HCT116 (cell line): Measurements from ENCODE around the gene ZFHX3. TPM values are rescaled to one million over a fixed set of nuclear protein-coding genes. Genes with fewer than 3 reads are reported as not detected.

Experiments used
- ATAC-seq: fragments of 200-7000 bp; cut with Tn5 transposase; 2 replicates; pipeline ENCODE4 v1.9.1; 2020; ENCODE audit warnings: mild to moderate bottlenecking, moderate library complexity
- BruUV-seq: library from RNA; stranded (reverse); fragments of 400-500 nt; replicated peaks from 2 replicates; lab custom pipeline; 2021; lab: Mats Ljungman, UMichigan
- CTCF ChIA-PET: fragments of 300-600 bp; sonication (Branson Sonifier 250); formaldehyde crosslinking; loops from one replicate; lab custom pipeline; 2021; ENCODE audit warnings: antibody characterized with exemption; lab: Charles Lee
- POLR2A ChIA-PET: fragments of 300-600, 350-600 bp; sonication (Branson Sonifier 250); formaldehyde crosslinking; loops from one replicate; lab custom pipeline; 2021; ENCODE audit warnings: antibody characterized with exemption; lab: Charles Lee
- RAD21 ChIA-PET, 2 experiments: fragments of 300-600 bp; sonication (Branson Sonifier 250); formaldehyde crosslinking; loops; one replicate each; lab custom pipeline; 2023; ENCODE audit warnings: low total read pairs in 2 of 2; ENCODE audit not compliant: uncharacterized antibody in 2 of 2, unreplicated experiment in 2 of 2, low non-redundant PET in 1 of 2; lab: Charles Lee
- DNase-seq: peaks from one replicate; pipeline ENCODE4 v3.0.0-alpha.2; 2010; ENCODE audit warnings: low read depth, low spot score
- H2AFZ ChIP-seq: fragments of 200-600 bp; shearing (Covaris generic), sonication (generic); 2 replicates; pipeline ENCODE4 v1.6.1; 2017; ENCODE audit warnings: low read depth, mixed run types, mixed read lengths, antibody characterized with exemption, low read length; ENCODE audit not compliant: poor library complexity, severe bottlenecking
- H3K27ac ChIP-seq: 2 replicates; pipeline ENCODE4 v1.5.1; 2012; ENCODE audit warnings: low read depth, low read length
- H3K27me3 ChIP-seq: fragments of 200-600 bp; sonication (generic); 2 replicates; pipeline ENCODE4 v1.6.1; 2016; ENCODE audit warnings: mixed run types, low read length, mixed read lengths; ENCODE audit not compliant: insufficient read depth
- H3K36me3 ChIP-seq, 2 experiments: fragments of 200-500 bp in 1 of 2; fragments of 200-600 bp in 1 of 2; sonication (Bioruptor generic) in 1 of 2; sonication (generic) in 1 of 2; 2 replicates each; pipeline versions ENCODE4 v1.5.1 to v1.6.1; 2014 to 2016; ENCODE audit warnings: low read length in 2 of 2, inconsistent platforms in 1 of 2, mixed read lengths in 1 of 2, mixed run types in 1 of 2; ENCODE audit not compliant: insufficient read depth in 2 of 2, control insufficient read depth in 1 of 2
- H3K4me1 ChIP-seq, 2 experiments: fragments of 200-600 bp in 1 of 2; sonication (generic) in 1 of 2; 2 replicates each; pipeline versions ENCODE4 v1.5.1 to v1.6.1; 2012 to 2017; ENCODE audit warnings: low read length in 2 of 2, inconsistent platforms in 1 of 2, mild to moderate bottlenecking in 1 of 2, mixed read lengths in 1 of 2, mixed run types in 1 of 2, moderate library complexity in 1 of 2; ENCODE audit not compliant: insufficient read depth in 2 of 2, control insufficient read depth in 1 of 2
- H3K4me2 ChIP-seq: fragments of 200-600 bp; sonication (generic); 2 replicates; pipeline ENCODE4 v1.6.1; 2017; ENCODE audit warnings: mixed run types, low read length, mixed read lengths
- H3K4me3 ChIP-seq, 2 experiments: fragments of 200-600 bp in 1 of 2; sonication (generic) in 1 of 2; replicated peaks in 1 of 2; 2 replicates each; pipeline ENCODE4 v1.5.1; 2011 to 2016; ENCODE audit warnings: low read length in 2 of 2, control low read depth in 1 of 2, low read depth in 1 of 2, mild to moderate bottlenecking in 1 of 2, mixed read lengths in 1 of 2, mixed run types in 1 of 2
- H3K79me2 ChIP-seq: fragments of 200-600 bp; sonication (generic); 2 replicates; pipeline ENCODE4 v1.6.1; 2017; ENCODE audit warnings: mild to moderate bottlenecking, mixed run types, low read length, moderate library complexity, mixed read lengths; ENCODE audit not compliant: insufficient read depth
- H3K9ac ChIP-seq: fragments of 200-600 bp; sonication (generic); 2 replicates; pipeline ENCODE4 v1.6.1; 2016; ENCODE audit warnings: low read length, mixed read lengths
- H3K9me2 ChIP-seq: fragments of 200-600 bp; sonication (generic), shearing (Covaris generic); 2 replicates; pipeline ENCODE4 v1.6.1; 2017; ENCODE audit warnings: mixed run types, mild to moderate bottlenecking, moderate library complexity; ENCODE audit not compliant: insufficient read depth
- H3K9me3 ChIP-seq, 2 experiments: fragments of 200-500 bp in 1 of 2; fragments of 200-600 bp in 1 of 2; sonication (Bioruptor generic) in 1 of 2; sonication (generic) in 1 of 2; 2 replicates each; pipeline ENCODE4 v1.6.1; 2014 to 2017; ENCODE audit warnings: low read length in 2 of 2, mixed read lengths in 2 of 2, inconsistent platforms in 1 of 2, low read depth in 1 of 2, mild to moderate bottlenecking in 1 of 2, mixed run types in 1 of 2, moderate library complexity in 1 of 2; ENCODE audit not compliant: control insufficient read depth in 1 of 2, insufficient read depth in 1 of 2
- H4K20me1 ChIP-seq: fragments of 200-600 bp; sonication (generic), shearing (Covaris generic); 2 replicates; pipeline ENCODE4 v1.6.1; 2017; ENCODE audit warnings: mixed run types, mild to moderate bottlenecking, moderate library complexity; ENCODE audit not compliant: insufficient read depth
- CBX3 ChIP-seq: IDR thresholded peaks from 2 replicates; pipeline ENCODE4 v1.6.1; 2012; ENCODE audit warnings: low read depth
- CEBPB ChIP-seq: IDR thresholded peaks from 2 replicates; pipeline ENCODE4 v1.6.1; 2012; ENCODE audit warnings: low read depth
- CTCF ChIP-seq, 3 experiments: fragments of 200-600 bp in 1 of 3; sonication (generic) in 1 of 3; IDR thresholded peaks in 2 of 3; conservative IDR thresholded peaks in 1 of 3; 2 replicates each; pipeline ENCODE4 v1.5.1; 2012 to 2017; ENCODE audit warnings: low read depth in 2 of 3, low read length in 2 of 3, antibody characterized with exemption in 1 of 3, borderline replicate concordance in 1 of 3, control low read depth in 1 of 3, mild to moderate bottlenecking in 1 of 3, mixed read lengths in 1 of 3, mixed run types in 1 of 3, moderate library complexity in 1 of 3; ENCODE audit not compliant: insufficient read depth in 1 of 3
- ELF1 ChIP-seq: IDR thresholded peaks from 2 replicates; pipeline ENCODE4 v1.6.1; 2012; ENCODE audit warnings: low read depth, borderline replicate concordance
- EZH2 ChIP-seq: fragments of 200-600 bp; sonication (generic); IDR thresholded peaks from 2 replicates; pipeline ENCODE4 v1.6.1; 2017; ENCODE audit warnings: antibody characterized with exemption, mixed run types
- POLR2AphosphoS5 ChIP-seq: IDR thresholded peaks from 2 replicates; pipeline ENCODE4 v1.6.1; 2011; ENCODE audit warnings: mild to moderate bottlenecking, low read depth, low read length, moderate library complexity
- RAD21 ChIP-seq: IDR thresholded peaks from 2 replicates; pipeline ENCODE4 v1.6.1; 2012; ENCODE audit warnings: low read depth, mild to moderate bottlenecking
- REST ChIP-seq: IDR thresholded peaks from 2 replicates; pipeline ENCODE4 v1.6.1; 2012; ENCODE audit warnings: low read depth
- SP1 ChIP-seq: IDR thresholded peaks from 2 replicates; pipeline ENCODE4 v1.6.1; 2012; ENCODE audit warnings: low read depth
- intact Hi-C: fragments of 100-400 bp; cut with micrococcal nuclease; formaldehyde crosslinking; loops from 2 replicates; pipeline ENCODE4 v1.10.0; 2022
- total RNA-seq: library from RNA; stranded (reverse); gene quantifications from one replicate; pipeline ENCODE4 v1.2.1, GENCODE V29; 2021; ENCODE audit not compliant: unreplicated experiment
- TF ChIP-seq, protein P1 (sequence below): IDR thresholded peaks from 2 replicates; pipeline ENCODE4 v1.6.1; 2011; ENCODE audit warnings: mild to moderate bottlenecking, low read length, moderate library complexity; ENCODE audit not compliant: insufficient replicate concordance; ENCODE audit errors: extremely low read depth

Gene ZFHX3
- total RNA-seq, 1 experiment from 2014 or later: 6.3 TPM

GRCh38 chr16:72793716-72794115 is 254.2 kb downstream of the ZFHX3 start:
- H3K27me3 ChIP-seq: no peaks in the 10 kb centered on the region
- ATAC-seq: no peak
- ChIA-PET POLR2A (no interaction called here), CTCF (no interaction called here), RAD21 (no interaction called here)
- no peak overlapping the region for H3K4me3 ChIP-seq
- no TSS peak for BruUV-seq
- H3K27ac ChIP-seq: no peak overlapping the region
- intact Hi-C loops: no loop called here
- H3K4me2 ChIP-seq: no peak overlapping the region
- no peak overlapping the region for H2AFZ ChIP-seq
- no peaks in the 10 kb centered on the region for H3K9me2 ChIP-seq
- H4K20me1 ChIP-seq: no peaks in the 10 kb centered on the region
- H3K79me2 ChIP-seq: no peaks in the 10 kb centered on the region
- no peak for DNase-seq
- H3K9me3 ChIP-seq: no peaks in the 10 kb centered on the region
- H3K4me1 ChIP-seq: no peaks in the 10 kb centered on the region
- H3K36me3 ChIP-seq: no peaks in the 10 kb centered on the region; a peak in 1 of 4 replicates
- TF ChIP-seq EZH2: no peak
- no peak overlapping the region for H3K9ac ChIP-seq

DNA sequence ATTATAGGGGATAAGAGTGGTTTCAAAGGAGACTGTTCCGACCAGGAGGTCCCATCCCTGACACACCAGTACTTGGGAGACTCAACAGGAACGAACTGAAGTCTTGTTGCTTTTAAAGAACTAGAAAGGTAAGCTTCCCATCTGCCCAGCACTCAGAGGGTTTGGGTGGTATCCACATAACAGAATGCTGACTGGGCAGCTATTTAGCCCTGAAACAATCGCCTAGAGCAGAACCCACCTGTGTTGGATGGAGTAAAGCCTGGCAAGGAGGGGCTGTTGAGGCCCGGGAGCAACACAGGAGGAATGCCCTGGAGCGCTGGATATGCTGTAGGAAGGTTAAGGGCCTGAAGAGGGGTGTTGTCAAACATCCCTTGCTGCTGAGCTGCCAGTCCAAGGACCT is 254.9 kb downstream of the ZFHX3 start:
- no peak overlapping the region for H3K27ac ChIP-seq
- no peaks in the 10 kb centered on the region for H3K79me2 ChIP-seq
- TF ChIP-seq SP1: no peak
- TF ChIP-seq CTCF (IDR thresholded peaks at IDR 0.05 in 2 of 3, conservative IDR thresholded peaks at IDR 0.05 in 1 of 3; ENCODE audit: borderline replicate concordance in 1 of 3, insufficient read depth in 1 of 3, low read depth in 2 of 3, low read length in 2 of 3): no peak
- TF ChIP-seq, protein P1, sequence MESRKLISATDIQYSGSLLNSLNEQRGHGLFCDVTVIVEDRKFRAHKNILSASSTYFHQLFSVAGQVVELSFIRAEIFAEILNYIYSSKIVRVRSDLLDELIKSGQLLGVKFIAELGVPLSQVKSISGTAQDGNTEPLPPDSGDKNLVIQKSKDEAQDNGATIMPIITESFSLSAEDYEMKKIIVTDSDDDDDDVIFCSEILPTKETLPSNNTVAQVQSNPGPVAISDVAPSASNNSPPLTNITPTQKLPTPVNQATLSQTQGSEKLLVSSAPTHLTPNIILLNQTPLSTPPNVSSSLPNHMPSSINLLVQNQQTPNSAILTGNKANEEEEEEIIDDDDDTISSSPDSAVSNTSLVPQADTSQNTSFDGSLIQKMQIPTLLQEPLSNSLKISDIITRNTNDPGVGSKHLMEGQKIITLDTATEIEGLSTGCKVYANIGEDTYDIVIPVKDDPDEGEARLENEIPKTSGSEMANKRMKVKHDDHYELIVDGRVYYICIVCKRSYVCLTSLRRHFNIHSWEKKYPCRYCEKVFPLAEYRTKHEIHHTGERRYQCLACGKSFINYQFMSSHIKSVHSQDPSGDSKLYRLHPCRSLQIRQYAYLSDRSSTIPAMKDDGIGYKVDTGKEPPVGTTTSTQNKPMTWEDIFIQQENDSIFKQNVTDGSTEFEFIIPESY: no peak
- TF ChIP-seq POLR2AphosphoS5: no peak
- no peak for TF ChIP-seq REST
- TF ChIP-seq RAD21: no peak
- TF ChIP-seq CBX3: no peak
- no peak for TF ChIP-seq CEBPB
- no peak for TF ChIP-seq ELF1
- RAD21 ChIA-PET: no interaction called here
- intact Hi-C loops: no loop called here
- no TSS peak for BruUV-seq
- no peaks in the 10 kb centered on the region for H3K9me3 ChIP-seq
- no peaks in the 10 kb centered on the region for H4K20me1 ChIP-seq
- H3K27me3 ChIP-seq: no peaks in the 10 kb centered on the region
- H2AFZ ChIP-seq: no peak overlapping the region
- POLR2A ChIA-PET: no interaction called here
- CTCF ChIA-PET: no interaction called here
- ATAC-seq: no peak
- H3K4me1 ChIP-seq: no peaks in the 10 kb centered on the region
- no peak for DNase-seq
- no peaks in the 10 kb centered on the region for H3K9me2 ChIP-seq
- H3K9ac ChIP-seq: no peak overlapping the region
- H3K4me3 ChIP-seq: no peak overlapping the region
- H3K4me2 ChIP-seq: no peak overlapping the region
- H3K36me3 ChIP-seq: no peaks in the 10 kb centered on the region; a peak in 1 of 4 replicates
